ENCODE results near the gene ZNF560. TPM values are rescaled to one million over a fixed set of nuclear protein-coding genes. Genes with fewer than 3 reads are reported as not detected.

ZNF560 gene
- total and polyA plus RNA-seq, 4 donors, result not detected

DNA sequence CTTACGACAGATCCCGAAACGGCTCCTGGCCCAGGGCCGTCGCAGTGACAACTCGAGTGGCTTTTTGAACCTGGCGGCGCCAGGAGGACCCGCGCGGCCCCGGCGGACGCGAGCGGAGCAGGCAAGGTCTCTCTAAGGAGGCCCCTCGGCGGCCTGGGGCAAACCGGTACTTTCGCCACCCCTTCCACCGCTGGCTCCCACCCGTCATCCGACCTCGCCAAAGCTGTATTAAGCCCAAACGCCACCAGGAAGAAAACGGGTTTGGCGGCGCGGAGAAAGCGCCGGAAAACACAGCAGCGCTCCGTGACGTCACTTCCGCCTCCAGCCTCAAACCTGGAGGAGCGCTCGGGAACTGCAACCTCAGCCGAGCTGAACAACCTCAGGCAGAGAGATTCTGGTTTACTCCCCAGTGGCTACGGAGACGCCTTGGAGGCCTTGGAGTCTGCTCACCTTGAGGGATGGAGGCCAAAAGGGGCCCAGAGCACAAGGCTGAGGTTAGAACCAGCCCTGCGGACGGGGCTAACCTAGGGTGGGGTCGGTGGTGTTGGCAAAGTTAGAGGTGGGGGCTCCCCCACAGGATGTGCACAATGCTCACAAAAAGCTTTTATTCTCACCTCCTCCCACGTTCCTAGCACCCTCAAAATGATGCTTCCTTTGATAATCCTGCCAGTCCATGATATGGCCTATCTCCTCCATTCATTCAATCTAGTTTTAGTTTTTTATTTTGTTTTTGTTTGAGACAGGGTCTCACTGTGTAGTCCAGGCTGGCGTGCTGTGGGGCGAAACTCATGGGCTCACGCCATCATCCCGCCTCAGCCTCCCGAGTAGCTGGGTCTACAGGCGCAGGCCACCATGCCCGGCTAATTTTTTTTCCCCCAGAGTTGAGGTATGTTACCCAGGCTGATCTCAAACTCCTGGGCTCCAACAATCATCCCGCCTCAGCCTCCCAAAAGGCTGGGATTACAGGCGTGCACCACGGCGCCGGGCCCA lies 62.8 kb downstream of the ZNF560 start, which contains the start of gene ZNF266:
Gene ZNF266, minus strand, starts transcription at position 295 of the 990 bp plus-strand sequence. CDS start 15,484 bp downstream, outside the sequence.
- DNase-seq (ENCODE audit: low spot score), result peak; percentile 91
- H3K27me3 ChIP-seq (ENCODE audit: control insufficient read depth in 4 of 4, insufficient read depth in 4 of 4, low read length in 3 of 4), result no peaks in the 10 kb centered on the region
- 17% methylated on average over 56 of the region's 56 CpGs for WGBS
- TF ChIP-seq, protein P1, sequence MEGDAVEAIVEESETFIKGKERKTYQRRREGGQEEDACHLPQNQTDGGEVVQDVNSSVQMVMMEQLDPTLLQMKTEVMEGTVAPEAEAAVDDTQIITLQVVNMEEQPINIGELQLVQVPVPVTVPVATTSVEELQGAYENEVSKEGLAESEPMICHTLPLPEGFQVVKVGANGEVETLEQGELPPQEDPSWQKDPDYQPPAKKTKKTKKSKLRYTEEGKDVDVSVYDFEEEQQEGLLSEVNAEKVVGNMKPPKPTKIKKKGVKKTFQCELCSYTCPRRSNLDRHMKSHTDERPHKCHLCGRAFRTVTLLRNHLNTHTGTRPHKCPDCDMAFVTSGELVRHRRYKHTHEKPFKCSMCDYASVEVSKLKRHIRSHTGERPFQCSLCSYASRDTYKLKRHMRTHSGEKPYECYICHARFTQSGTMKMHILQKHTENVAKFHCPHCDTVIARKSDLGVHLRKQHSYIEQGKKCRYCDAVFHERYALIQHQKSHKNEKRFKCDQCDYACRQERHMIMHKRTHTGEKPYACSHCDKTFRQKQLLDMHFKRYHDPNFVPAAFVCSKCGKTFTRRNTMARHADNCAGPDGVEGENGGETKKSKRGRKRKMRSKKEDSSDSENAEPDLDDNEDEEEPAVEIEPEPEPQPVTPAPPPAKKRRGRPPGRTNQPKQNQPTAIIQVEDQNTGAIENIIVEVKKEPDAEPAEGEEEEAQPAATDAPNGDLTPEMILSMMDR (IDR thresholded peaks at IDR 0.05; ENCODE audit: low read depth, low read length, missing input control), result peak; percentile 82
- TF ChIP-seq FOXA2 (IDR thresholded peaks at IDR 0.05) (no peak), FOXA1 (IDR thresholded peaks at IDR 0.05) (no peak), GABPA (IDR thresholded peaks at IDR 0.05 in 1 of 2, conservative IDR thresholded peaks at IDR 0.05 in 1 of 2) (peak; percentile 88 to 96), MAX (IDR thresholded peaks at IDR 0.05) (peak; percentile 29), EGR1 (IDR thresholded peaks at IDR 0.05; ENCODE audit: low read depth in 2 of 2) (no peak), SP1 (IDR thresholded peaks at IDR 0.05) (no peak), YY1 (IDR thresholded peaks at IDR 0.05) (peak; percentile 65), NR2F2 (IDR thresholded peaks at IDR 0.05) (no peak), REST (IDR thresholded peaks at IDR 0.05) (no peak), JUND (IDR thresholded peaks at IDR 0.05) (no peak), HNF4G (IDR thresholded peaks at IDR 0.05) (no peak), RAD21 (IDR thresholded peaks at IDR 0.05) (peak; percentile 20 to 23), HNF4A (conservative IDR thresholded peaks at IDR 0.05) (no peak), TAF1 (conservative IDR thresholded peaks at IDR 0.05) (no peak), ATF3 (IDR thresholded peaks at IDR 0.05) (no peak), RXRA (IDR thresholded peaks at IDR 0.05) (no peak)
- TF ChIP-seq, protein P2, sequence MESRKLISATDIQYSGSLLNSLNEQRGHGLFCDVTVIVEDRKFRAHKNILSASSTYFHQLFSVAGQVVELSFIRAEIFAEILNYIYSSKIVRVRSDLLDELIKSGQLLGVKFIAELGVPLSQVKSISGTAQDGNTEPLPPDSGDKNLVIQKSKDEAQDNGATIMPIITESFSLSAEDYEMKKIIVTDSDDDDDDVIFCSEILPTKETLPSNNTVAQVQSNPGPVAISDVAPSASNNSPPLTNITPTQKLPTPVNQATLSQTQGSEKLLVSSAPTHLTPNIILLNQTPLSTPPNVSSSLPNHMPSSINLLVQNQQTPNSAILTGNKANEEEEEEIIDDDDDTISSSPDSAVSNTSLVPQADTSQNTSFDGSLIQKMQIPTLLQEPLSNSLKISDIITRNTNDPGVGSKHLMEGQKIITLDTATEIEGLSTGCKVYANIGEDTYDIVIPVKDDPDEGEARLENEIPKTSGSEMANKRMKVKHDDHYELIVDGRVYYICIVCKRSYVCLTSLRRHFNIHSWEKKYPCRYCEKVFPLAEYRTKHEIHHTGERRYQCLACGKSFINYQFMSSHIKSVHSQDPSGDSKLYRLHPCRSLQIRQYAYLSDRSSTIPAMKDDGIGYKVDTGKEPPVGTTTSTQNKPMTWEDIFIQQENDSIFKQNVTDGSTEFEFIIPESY (IDR thresholded peaks at IDR 0.05), result no peak
- peak within 1 kb of the TSS; percentile 60 to 76 for H3K9ac ChIP-seq (ENCODE audit: low read depth in 1 of 2, low read length in 2 of 2)
- peaks cover 0 to 18% (median 9%) of the 10 kb centered on the region in 4 donors for H3K4me1 ChIP-seq (ENCODE audit: control insufficient read depth in 4 of 4, insufficient read depth in 4 of 4, low read length in 3 of 4)
- peaks cover 4 to 13% (median 6%) of the 10 kb centered on the region in 4 donors for H3K9me3 ChIP-seq (ENCODE audit: control insufficient read depth in 4 of 4, low read length in 3 of 4)
- H3K36me3 ChIP-seq (ENCODE audit: control insufficient read depth in 4 of 4, insufficient read depth in 3 of 4, low read depth in 1 of 4, low read length in 3 of 4), result peaks cover 0 to 15% (median 12%) of the 10 kb centered on the region in 4 donors
- H3K27ac ChIP-seq (ENCODE audit: low read depth in 1 of 2, low read length in 2 of 2), result peak within 1 kb of the TSS; percentile 73 to 82
- peak within 1 kb of the TSS; percentile 66 to 90 (median 81) for H3K4me3 ChIP-seq (ENCODE audit: low read depth in 1 of 3, low read length in 3 of 3)
